HG02938 (cell line): ENCODE results near the gene ADAMTS2.

Experiments used
- ATAC-seq: cut with Tn5 transposase; IDR thresholded peaks from one replicate; pipeline ENCODE4 v1.9.1; 2021; ENCODE audit warnings: mild to moderate bottlenecking, moderate library complexity; ENCODE audit not compliant: unreplicated experiment

The ADAMTS2 gene

GRCh38 chr5:179166171-179166885, 178.9 kb downstream of the ADAMTS2 start:
- ATAC-seq: no peak

- no peak for ATAC-seq
These were observed 179.7 kb downstream of the ADAMTS2 start for GRCh38 chr5:179165421-179166170.

- ATAC-seq: no peak
These were observed 180.6 kb downstream of the ADAMTS2 start for GRCh38 chr5:179164331-179165311.

DNA sequence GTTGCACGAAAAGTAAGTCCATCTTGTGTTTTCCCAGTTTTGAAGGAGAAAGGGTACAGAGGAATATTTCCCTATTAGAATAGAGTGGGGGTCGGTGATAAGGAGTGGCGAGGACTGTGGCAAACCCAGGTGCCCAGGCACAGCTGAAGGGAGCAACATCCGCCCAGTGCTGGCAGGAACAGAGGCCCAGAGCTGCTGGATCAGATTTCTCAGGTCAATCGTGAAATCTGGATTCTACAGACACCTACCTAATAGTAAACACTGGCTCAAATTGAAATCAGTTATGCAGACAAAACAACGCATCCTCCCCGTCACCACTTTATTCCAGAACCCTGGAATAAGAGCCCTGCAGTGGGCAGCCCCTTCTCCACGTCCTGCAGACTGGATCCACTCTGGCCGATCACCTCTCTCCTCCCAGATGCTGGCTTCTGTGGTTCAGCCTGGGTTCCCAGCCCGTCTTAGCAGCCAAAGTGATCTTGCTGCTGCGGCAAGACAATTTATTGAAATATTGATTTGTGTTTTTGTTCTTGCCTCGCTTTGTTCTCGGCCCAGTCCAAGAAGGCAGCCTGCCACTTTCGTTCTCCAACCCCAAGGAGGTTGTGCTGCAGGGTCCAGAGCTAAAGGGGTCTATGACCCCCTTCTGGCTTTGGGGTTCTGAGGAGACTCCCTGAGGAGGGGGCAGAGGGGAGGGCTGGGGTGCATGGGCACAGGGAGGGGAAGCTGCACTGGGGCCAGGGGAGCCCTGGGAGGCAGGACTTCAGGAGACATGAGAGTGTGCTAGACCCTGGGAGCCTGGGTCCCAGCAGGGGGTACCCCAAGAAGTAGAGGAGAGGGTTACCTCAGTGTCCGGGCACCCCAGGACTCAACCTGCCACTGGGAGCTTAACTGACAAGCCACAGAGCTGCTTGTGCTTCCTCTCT, 181.8 kb downstream of the ADAMTS2 start:
- no peak for ATAC-seq

GRCh38 chr5:179162351-179163235, 182.7 kb downstream of the ADAMTS2 start:
- ATAC-seq: no peak

DNA sequence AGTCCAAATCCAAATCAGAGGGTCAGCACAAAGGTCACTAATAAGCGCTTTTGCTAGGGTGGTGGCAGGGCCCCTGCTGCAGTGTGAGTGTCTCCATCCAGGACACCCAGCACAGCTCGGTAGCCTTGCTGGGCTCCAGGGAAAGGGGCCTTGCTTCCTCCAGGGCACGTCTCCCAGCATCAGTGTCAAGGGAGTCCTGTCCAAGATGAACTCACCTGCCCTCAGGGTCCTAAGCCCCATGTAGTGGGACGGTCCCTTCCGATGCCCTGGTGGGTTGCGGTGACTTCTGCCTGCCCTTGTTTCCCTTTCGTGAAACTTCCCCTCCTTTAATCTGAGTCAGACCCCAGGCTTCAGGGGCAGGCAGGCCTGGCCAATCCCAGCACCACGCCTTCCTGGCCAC, 183.4 kb downstream of the ADAMTS2 start:
- no peak for ATAC-seq

DNA sequence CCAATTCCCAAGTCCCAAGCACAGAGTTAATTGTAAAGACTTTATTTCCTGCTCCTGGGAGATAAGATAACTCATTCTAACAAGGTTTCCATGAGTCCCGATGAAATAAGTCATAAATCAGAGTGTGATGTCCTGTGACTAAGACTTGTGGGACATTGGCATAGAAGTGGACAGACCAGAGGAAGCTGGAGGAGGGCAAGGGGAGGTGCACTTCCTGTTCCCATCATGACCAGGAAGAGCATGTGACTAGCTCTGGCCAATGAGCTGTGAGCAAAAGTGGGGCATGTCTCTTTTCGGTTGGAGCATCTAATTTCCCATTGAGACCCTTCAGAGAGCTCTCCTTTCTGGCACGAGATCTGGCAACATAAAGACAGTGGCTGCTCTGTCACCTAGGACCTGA, 184.7 kb downstream of the ADAMTS2 start:
- ATAC-seq: no peak

GRCh38 chr5:179158556-179158955, 186.7 kb downstream of the ADAMTS2 start:
- no peak for ATAC-seq

GRCh38 chr5:179154991-179155955, 190.0 kb downstream of the ADAMTS2 start:
- no peak for ATAC-seq

DNA sequence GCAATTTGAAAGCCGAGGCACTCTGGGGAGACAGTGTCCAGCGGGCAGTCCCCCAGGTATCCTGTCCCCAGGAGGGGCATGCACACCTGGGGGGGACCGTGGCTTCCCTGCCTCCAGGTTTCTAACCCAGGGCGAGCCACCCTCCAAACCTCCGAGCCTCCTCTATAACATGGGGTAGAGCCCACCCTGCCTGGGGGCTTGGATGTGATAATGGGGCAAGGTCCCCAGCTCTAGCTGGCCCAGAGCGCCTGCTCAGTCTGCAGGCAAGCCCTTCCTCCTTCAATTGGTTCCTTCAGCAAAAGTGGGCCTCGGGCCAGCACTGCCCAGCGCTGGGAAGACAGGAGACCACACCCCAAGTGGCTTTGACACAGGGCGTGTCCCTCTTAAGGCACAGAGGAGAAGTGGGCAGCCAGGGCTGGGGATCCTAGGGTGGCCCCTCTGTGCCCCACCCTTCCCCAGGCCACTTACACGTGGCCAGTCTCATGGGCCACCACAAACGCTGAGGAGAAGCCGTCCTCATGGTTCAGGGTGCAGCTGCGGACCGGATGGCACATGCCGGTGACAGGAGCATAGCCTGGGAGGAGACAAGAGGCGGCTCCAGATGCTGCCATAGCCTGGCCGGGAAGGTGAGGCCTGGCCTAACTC, 190.8 kb downstream of the ADAMTS2 start:
- ATAC-seq: no peak

- no peak for ATAC-seq
These were observed 191.3 kb downstream of the ADAMTS2 start for GRCh38 chr5:179153921-179154345.

GRCh38 chr5:179153341-179153901, 191.8 kb downstream of the ADAMTS2 start:
- no peak for ATAC-seq

DNA sequence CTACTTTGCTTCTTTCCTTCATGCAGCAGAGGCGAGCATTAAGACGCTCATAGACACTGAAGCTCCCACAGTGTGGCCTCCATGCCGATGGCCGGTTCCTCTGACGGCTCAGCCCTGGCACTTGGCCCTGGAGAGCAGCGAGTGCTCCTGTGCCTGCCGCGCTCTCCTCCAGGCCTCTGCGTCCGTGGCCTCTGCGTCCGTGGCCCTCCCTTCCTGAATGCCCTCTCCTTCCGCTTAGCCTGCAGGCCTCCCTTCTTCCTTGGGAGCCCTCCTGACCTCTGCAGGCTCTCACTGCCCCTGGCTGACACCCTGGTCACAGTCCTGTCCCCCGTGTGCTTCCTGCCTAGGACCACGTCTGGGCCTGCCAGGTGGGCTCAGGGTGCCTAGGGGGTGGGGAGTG, 192.3 kb downstream of the ADAMTS2 start:
- ATAC-seq: no peak

DNA sequence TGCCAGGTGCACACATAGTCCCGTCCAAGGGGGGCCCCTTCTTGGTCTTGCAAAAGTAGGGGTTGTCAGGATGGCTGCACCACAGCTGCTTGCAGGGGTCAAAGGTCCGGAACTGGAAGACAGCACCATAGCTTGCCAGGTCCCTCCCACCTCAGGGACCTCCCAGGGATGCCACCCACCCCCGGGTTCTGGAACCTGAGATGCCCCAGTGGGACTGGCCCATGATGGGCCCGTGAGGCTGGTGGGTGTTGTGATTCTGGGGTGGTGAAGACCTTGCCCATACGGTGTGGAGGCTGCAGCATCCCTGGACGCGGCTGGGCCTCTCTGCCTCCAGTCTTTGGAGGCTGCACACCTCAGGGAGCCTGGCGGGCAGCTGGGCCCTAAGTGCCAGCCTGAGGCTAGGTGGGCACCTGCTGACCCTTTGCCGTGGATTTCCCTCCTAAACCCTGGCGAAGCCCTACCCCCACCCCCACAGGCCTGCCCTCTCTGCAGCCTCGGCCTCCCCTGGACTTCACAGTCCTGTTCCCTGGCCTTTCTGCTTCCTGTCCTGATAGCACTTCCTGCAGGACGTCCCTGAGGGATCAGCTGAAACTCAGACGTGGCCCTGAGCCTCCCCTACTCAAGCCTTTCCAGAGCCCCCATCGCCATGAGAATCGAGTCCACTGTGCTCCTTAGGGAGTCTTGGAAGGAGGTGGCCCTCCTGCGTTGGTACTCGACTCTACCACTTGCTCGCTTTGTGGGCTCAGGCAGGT, 192.9 kb downstream of the ADAMTS2 start:
- no peak for ATAC-seq

- ATAC-seq: no peak
These were observed 193.8 kb downstream of the ADAMTS2 start for GRCh38 chr5:179151286-179152118.

DNA sequence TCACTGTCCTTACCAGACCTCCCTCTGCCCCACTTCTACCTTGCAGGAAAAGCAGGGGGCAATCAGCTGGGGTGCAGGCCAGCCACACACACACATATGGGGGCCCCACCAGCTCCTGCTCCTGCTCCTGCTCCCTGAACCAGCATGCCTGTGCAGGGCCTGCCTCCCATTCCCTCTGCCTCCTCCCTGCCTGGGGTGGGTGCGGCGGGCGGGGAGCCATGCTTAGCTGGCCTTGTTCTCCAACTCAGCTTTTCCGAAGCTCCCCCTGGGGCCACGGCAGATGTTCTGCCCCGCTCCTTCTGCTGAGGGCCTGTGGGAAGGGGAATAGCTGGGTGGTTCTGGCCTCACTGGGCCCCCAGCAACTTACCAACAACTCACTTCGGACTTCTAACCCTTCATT, 195.2 kb downstream of the ADAMTS2 start:
- no peak for ATAC-seq
